ENCODE data around the gene LAYN.

LAYN gene

GRCh38 chr11:111522426-111522825, 18.1 kb upstream of the LAYN start:
- H3K9me2 ChIP-seq (replicated peaks; ENCODE audit: control insufficient read depth, low read length) = no peaks in the 10 kb centered on the region
- no peaks in the 10 kb centered on the region for H4K20me1 ChIP-seq (ENCODE audit: control insufficient read depth, insufficient read depth, low read depth, low read length)
- no peaks in the 10 kb centered on the region for H3K4me1 ChIP-seq (ENCODE audit: control insufficient read depth, low read length)
- H3K27me3 ChIP-seq (ENCODE audit: control insufficient read depth, low read length) = peaks cover 15% of the 10 kb centered on the region
- no peaks in the 10 kb centered on the region for H3F3A ChIP-seq (ENCODE audit: control insufficient read depth, insufficient read depth)
- H3K79me2 ChIP-seq (ENCODE audit: control insufficient read depth, low read length) = no peaks in the 10 kb centered on the region
- no peaks in the 10 kb centered on the region for H3K9me3 ChIP-seq (ENCODE audit: control insufficient read depth, insufficient read depth, low read length)
- H3K27ac ChIP-seq (ENCODE audit: low read depth, low read length) = no peak overlapping the region
- H3K4me3 ChIP-seq (ENCODE audit: low read length) = no peak overlapping the region
- no peaks in the 10 kb centered on the region for H3K36me3 ChIP-seq (ENCODE audit: control insufficient read depth, low read length)
- TF ChIP-seq EZH2phosphoT487 (IDR thresholded peaks at IDR 0.05; ENCODE audit: borderline replicate concordance, low read length) (no peak), CTCF (IDR thresholded peaks at IDR 0.05; ENCODE audit: low read depth, low read length, poor library complexity, severe bottlenecking) (no peak)
- no peak overlapping the region for H3K4me2 ChIP-seq (ENCODE audit: low read length)

- TF ChIP-seq CTCF (IDR thresholded peaks at IDR 0.05; ENCODE audit: low read depth, low read length, poor library complexity, severe bottlenecking) (no peak), EZH2phosphoT487 (IDR thresholded peaks at IDR 0.05; ENCODE audit: borderline replicate concordance, low read length) (no peak)
- Histone ChIP-seq H3K4me1 (ENCODE audit: control insufficient read depth, low read length) (no peaks in the 10 kb centered on the region), H3K27ac (ENCODE audit: low read depth, low read length) (no peak overlapping the region), H3F3A (ENCODE audit: control insufficient read depth, insufficient read depth) (no peaks in the 10 kb centered on the region), H3K9me2 (replicated peaks; ENCODE audit: control insufficient read depth, low read length) (no peaks in the 10 kb centered on the region), H4K20me1 (ENCODE audit: control insufficient read depth, insufficient read depth, low read depth, low read length) (no peaks in the 10 kb centered on the region), H3K4me3 (ENCODE audit: low read length) (no peak overlapping the region), H3K4me2 (ENCODE audit: low read length) (no peak overlapping the region), H3K36me3 (ENCODE audit: control insufficient read depth, low read length) (no peaks in the 10 kb centered on the region), H3K79me2 (ENCODE audit: control insufficient read depth, low read length) (no peaks in the 10 kb centered on the region), H3K9me3 (ENCODE audit: control insufficient read depth, insufficient read depth, low read length) (no peaks in the 10 kb centered on the region), H3K27me3 (ENCODE audit: control insufficient read depth, low read length) (peaks cover 15% of the 10 kb centered on the region)
Measured at GRCh38 chr11:111523343-111523742, 17.2 kb upstream of the LAYN start.

GRCh38 chr11:111524056-111524455, 16.5 kb upstream of the LAYN start:
- TF ChIP-seq EZH2phosphoT487 (IDR thresholded peaks at IDR 0.05; ENCODE audit: borderline replicate concordance, low read length) = no peak
- no peak for TF ChIP-seq CTCF (IDR thresholded peaks at IDR 0.05; ENCODE audit: low read depth, low read length, poor library complexity, severe bottlenecking)
- no peaks in the 10 kb centered on the region for H3K36me3 ChIP-seq (ENCODE audit: control insufficient read depth, low read length)
- no peaks in the 10 kb centered on the region for H3K79me2 ChIP-seq (ENCODE audit: control insufficient read depth, low read length)

GRCh38 chr11:111525456-111525855, 15.1 kb upstream of the LAYN start:
- Histone ChIP-seq H4K20me1 (ENCODE audit: control insufficient read depth, insufficient read depth, low read depth, low read length) (no peaks in the 10 kb centered on the region), H3K27me3 (ENCODE audit: control insufficient read depth, low read length) (peaks cover 13% of the 10 kb centered on the region), H3K9me3 (ENCODE audit: control insufficient read depth, insufficient read depth, low read length) (no peaks in the 10 kb centered on the region), H3F3A (ENCODE audit: control insufficient read depth, insufficient read depth) (no peaks in the 10 kb centered on the region), H3K79me2 (ENCODE audit: control insufficient read depth, low read length) (no peaks in the 10 kb centered on the region), H3K4me3 (ENCODE audit: low read length) (no peak overlapping the region), H3K4me1 (ENCODE audit: control insufficient read depth, low read length) (no peaks in the 10 kb centered on the region), H3K36me3 (ENCODE audit: control insufficient read depth, low read length) (no peaks in the 10 kb centered on the region), H3K9me2 (replicated peaks; ENCODE audit: control insufficient read depth, low read length) (no peaks in the 10 kb centered on the region), H3K4me2 (ENCODE audit: low read length) (no peak overlapping the region), H3K27ac (ENCODE audit: low read depth, low read length) (no peak overlapping the region)
- TF ChIP-seq CTCF (IDR thresholded peaks at IDR 0.05; ENCODE audit: low read depth, low read length, poor library complexity, severe bottlenecking) (no peak), EZH2phosphoT487 (IDR thresholded peaks at IDR 0.05; ENCODE audit: borderline replicate concordance, low read length) (no peak)

More at GRCh38 chr11:111524056-111524455, 16.5 kb upstream of the LAYN start:
- Histone ChIP-seq H3K9me2 (replicated peaks; ENCODE audit: control insufficient read depth, low read length) (no peaks in the 10 kb centered on the region), H3K27ac (ENCODE audit: low read depth, low read length) (no peak overlapping the region), H3K4me3 (ENCODE audit: low read length) (no peak overlapping the region), H3F3A (ENCODE audit: control insufficient read depth, insufficient read depth) (no peaks in the 10 kb centered on the region), H3K27me3 (ENCODE audit: control insufficient read depth, low read length) (peaks cover 15% of the 10 kb centered on the region), H4K20me1 (ENCODE audit: control insufficient read depth, insufficient read depth, low read depth, low read length) (no peaks in the 10 kb centered on the region), H3K4me2 (ENCODE audit: low read length) (no peak overlapping the region), H3K9me3 (ENCODE audit: control insufficient read depth, insufficient read depth, low read length) (no peaks in the 10 kb centered on the region), H3K4me1 (ENCODE audit: control insufficient read depth, low read length) (no peaks in the 10 kb centered on the region)
